HCEC 1CT (cell line): ENCODE results near the gene MYORG.
"Not testable (repeated sequence)": the region's sequence is repeated elsewhere in the genome, so short reads cannot be mapped to it uniquely, and the experiment has no call there.

Experiments
- DNase-seq: peaks from one replicate; pipeline ENCODE4 v3.0.0-alpha.2; 2017

MYORG gene

DNA sequence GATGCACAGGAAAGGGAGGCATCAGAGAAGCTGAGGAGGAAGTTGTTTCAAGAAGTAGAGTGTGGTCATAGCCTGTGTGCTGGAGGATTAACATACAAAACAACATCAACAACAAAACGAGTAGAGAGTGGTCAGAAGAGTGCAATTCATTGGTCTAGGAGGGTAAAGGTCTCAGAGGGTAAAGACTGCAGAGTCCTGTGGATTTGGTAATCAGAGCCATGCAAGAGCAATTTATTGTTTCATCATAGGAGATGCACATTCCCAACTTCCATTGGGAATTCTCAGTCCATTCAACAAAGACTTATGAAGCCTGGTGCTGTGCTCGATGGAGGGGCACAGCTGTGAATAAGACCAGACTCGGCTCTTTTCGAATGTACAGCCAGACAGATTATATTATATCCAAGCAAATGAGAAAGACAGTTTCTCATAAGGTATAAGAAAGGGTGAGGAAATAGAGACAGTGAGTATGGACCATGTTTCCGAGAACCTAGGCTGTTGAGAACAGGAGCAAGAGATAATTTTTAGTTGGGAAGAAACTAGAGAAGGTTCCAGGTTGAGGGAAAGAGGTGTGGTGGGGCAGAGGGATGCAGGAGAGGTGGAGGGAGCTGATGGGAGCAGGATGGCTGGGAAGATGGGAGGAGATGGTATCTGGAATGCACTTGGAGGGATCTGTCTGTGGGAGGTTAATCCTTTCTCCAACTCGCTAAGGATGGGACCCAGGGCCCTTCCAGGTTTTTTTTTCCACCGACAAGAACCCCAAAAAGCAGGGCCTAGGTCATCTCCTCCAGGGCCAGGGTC is 7.9 kb upstream of the MYORG start:
- no peak for DNase-seq

DNA sequence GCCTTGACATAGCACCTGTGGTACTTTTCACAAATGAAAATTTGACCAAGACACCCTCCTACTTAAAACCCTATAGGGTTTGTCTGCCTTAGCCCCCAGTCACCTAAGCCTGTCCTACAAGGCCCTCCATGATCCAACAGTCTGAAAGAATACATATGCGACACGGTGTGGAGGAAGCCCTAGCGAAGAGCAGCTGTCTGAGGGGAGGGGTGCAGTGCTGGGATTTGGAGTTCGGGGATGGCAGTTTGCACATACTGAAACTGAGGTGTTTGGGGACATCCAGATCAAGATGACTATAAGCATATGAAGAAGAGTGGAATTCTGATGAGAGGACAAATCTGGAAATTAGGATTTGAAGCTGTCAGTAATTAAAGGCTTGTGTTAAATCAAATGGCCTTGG is 7.2 kb upstream of the MYORG start:
- no peak for DNase-seq

DNA sequence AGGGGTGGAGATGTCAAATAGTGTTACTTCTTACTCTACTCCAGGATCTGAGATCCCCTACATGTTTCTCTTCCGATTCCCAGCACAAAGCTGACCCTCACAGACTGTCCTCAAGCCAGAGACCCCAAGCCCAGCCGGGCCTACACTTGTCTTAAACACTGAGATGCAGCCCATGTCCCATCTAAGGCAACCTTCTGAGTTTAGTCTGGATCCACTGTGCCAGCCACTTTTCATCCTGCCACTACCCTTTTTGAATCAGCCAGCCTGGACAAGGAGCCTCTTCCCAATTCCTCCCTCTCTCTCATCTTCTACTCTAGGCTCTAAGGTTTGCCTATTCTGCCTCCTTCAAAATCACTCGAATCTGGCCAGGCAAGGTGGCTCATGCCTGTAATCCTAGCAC is 6.2 kb upstream of the MYORG start:
- DNase-seq = no peak

DNA sequence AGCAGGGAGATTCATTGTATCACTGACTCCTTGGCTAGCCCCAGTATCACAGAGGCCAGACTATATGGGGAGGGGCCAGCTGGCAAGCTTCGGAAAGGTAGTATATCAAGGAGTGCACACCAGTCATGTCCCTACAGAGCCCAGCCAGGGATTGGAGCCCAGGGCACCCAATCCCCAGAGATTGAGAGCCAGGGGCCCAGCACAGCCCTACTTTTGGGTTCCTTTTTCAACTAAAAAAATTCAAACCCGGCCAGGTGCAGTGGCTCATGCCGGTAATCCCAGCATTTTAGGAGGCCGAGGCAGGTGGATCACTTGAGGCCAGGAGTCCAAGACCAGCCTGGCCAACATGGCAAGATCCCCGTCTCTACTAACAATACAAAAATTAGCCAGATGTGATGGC is 5.4 kb upstream of the MYORG start:
- no peak for DNase-seq

DNA sequence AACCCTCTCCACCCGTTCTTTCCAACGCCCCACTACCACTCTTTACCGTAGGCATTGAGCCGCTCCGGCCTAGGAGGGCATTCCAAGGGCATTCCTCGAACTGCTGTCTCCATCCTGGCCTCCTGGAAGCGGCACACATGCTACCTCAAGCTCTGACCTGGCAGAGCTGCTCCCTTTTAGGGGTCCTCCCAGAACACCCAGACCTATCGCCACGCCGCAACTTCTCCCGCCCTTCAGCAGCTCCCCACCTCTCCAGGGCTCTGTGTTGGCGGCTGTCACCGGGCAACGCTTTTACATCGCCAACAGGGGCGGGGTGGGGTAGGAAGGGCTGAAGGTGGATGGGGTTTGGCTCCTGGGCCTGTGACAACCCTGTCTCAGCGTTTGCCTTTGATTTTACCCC is 4.6 kb upstream of the MYORG start:
- DNase-seq = no peak

DNA sequence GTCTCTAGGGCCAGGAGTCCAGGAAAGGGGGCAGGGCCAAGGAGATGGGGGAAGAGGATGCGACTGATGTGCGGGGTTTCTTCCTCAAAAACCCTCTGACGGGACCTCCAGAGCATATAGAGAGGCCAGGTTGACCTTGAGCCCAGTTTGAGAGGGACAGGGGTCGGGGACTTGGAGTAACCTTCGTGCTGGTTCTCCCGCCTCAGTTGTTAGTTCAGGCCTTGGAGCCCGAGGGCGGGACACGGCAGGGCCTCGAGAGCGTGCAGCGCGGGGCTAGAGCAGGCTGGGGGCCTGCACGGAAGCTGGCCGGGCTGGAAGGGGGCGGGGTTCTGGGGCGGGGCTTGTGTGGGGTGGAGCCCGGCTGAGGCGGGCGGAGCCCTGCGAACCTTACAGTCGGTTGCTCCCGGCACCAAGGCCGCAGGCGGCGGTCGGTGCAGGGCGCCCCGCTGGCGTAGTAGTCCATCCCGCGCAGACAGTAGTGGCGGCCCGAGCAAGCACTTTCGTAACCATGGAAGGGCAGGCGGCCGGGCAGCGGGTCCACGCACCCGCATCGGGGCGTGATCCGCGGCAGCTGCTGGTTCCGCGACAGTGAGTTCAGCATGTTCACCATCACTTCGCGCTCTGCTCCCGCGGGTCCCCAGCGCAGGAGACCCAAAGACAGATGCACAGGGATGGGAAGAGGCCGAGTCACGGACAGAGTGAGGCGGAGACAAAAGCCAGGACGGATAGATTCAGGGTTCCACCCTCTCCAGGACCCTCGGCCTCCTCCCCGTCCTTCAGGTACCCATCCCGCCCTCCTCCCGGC is 4.0 kb upstream of the MYORG start:
- peak; percentile 72 for DNase-seq

DNA sequence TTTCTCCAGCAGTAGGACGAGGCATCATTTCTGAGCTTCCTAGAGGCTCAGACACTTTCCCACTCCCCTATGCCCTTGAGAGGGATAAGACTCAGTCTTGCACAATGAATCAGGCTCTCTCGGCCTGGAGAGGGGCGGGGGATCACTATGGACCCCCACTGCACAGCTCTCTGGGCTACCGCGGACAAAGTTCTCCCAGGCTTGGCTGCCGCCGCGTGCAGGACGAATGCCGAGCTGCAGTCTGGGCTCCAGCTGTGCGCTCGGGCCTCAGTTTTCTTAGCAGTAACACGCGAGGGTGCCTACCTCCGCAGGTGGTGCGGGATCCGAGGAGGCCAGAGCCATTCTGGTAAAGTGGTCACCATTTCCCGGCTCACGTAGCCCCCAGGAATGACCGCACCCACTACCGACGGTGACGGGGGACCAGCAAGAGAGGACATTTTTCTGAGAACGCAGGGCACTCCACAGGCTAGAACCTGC is 3.4 kb upstream of the MYORG start:
- no peak for DNase-seq

DNA sequence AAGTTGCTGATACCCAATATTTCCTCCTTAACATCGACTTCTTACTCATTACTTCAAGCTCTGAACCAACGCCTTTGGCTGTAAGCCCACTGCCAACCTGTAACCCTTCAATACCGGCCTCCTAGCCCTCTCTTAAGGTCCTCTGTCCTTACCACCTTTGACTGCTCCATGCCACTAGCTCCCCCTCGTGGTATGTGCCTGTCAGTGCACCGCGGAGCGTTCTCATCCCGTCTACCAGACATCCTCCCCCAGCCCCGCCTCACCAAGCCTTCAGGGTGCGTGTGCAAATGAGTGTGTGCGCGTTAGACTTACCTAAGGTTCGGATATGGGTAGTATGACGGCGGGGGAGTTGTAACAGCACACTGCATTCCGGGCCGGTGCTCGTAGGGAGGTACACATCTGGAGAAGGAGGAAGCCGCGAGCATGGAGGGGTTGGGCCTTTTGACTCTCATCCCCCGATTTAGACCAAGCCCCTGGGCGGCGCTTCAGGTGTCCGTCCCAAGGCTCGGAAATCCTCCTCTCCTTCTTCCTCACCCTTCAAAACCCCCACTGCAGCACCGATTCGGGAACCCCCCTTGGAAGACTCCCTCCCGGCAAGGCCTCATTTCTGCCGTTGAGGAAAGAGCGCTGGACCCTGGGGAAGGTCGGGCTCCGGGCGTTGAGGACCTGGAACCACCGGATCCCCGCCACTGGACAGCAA is 2.8 kb upstream of the MYORG start:
- peak; percentile 65 for DNase-seq

DNA sequence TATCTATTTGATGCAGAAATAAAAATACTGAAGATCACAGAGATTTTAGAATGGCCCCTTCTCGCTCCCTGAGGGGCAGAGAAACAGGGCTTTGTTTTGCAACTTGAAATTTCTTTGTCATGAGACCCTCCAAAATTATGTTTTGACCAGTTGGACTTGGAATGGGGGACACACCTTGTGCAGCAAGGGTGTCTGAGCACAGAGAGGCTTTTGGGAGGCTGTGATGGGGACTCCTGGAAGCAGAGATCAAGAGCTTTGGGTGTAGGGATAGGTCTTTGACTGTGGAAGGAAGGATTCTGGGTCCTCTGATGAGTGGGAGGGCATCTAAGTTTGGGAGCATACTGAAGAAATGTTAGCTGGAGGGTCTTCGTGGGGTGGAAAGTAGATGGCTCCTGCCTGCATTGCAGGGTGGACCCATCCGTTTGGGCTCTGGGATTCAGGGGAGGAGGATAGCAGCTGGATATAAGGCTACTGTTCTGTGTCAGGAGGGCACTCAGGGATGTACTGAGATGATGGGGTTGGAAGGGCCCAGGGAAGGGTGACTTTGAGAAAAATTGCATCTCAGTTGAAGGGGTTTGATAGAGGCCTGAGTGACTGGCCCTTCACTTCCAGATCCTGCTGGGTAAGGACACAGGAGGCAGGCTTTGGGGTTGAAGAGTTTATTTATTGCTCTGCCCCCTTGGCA is 1.8 kb upstream of the MYORG start:
- no peak for DNase-seq

DNA sequence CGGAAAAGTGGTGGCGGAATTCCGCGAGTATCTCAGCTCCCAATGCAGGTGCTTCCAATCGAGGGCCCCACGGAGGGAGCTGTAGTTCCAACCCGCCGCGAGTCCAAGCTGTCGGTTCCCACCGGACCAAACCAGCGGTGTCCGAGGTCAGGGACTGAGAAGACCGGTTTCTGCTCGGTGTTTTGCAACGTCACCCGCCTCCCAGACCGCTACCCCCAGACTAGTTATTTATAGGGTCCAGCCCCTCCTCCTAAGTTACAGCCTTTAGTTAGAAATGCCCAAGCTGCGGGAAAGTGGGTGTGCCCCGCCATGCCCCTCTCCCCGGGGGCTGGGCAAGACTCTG is 677 bp upstream of the MYORG start:
- DNase-seq = no peak

DNA sequence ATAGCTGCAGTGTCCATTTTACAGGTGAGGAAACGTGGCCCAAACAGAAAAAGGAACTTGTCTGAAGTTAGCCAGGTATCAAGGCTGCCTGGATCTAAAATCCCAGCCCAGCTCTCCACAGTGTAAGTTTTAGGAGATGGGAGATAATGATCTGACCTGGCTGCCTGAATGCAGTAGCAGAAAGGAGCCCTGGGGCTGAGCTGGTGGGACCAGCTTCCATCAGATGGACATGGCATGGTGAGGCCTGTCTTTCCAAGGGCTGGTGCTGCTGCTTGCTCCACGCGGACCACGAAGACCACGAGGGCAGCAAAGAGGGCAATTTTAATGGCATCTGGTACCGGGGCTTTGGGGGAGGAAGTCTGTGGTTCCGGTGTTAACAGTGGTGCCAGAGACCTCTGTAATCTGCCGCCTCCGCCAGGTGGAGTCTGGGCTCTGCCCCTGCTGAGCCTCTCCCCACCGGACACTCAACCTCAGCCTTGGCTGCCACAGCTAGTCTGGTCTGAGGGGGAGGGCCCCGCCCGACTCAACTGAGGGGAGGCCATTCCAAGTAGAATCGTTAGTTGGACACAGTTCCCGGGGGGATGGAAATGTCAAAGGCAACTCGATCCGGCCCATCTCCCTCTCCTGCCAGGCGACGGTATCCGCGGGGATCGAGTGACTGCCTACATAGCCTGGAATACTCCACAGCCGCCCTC is 650 bp downstream of the MYORG start:
- no peak for DNase-seq

DNA sequence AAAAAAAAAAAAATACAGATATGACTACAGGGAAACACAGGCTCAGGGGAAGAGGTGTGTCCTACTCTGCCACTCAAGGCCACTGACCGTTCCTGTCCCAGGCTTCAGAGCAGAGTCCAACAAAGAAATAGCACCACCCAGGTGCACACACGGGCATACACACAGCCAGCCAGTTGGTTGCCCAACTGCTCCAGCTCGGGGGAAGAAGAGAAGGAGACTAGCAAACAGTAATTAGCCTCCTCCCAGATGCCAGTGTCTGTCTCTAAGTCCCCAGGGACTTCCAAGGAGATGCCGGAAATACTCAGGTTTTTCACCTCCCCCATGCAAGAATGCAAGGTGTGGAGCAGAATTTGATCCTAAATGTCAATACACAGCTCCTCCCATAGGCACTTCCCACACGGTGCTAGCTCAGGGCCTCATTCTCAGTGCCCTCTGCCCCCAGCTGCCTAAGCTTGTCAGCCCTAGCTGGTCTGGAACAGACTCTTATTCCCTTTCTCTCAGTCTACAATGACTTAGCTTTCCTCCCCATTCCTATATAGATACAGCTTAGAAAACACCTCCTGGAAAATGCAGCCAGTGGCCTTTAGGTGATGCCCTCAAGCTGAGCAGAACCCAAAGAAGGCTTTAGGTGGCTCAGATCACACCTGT is 1.7 kb downstream of the MYORG start:
- no peak for DNase-seq

DNA sequence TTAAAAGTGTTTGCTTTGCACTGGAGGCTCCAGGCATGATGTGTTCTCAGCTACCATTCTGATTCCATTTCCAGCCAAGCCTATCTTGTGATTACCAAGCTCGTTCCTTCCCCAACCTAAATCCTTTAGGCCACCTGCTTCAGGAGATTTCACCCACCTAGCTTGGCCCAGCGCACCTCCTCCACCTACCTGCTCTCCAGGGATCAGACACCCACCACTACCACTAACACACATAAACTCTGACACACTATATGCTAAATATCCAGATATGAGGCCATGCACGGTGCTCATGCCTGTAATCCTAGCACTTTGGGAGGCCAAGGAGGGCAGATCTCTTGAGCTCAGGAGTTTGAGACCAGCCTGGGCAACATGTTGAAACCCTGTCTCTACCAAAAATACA is 2.4 kb downstream of the MYORG start:
- no peak for DNase-seq

DNA sequence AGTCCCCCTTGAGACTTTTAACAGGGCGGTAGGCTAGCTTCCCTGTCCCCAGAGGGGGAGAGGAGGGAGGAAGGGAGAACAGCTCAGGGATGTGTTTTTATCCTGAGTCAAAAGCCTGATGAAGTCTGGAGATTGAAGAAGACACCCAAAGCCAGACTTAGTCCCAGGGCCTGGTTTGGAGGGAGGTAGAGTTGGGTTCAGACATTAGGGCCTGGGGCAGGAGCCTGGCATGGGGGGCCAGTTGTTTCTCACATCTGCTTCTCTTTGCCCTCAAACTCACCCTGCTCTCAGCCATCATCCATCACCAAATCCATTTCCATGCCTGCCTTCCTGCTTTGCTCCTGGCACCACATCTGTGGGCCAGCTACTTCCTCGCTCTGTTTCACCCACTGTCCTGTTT is 2.9 kb downstream of the MYORG start:
- DNase-seq = no peak

DNA sequence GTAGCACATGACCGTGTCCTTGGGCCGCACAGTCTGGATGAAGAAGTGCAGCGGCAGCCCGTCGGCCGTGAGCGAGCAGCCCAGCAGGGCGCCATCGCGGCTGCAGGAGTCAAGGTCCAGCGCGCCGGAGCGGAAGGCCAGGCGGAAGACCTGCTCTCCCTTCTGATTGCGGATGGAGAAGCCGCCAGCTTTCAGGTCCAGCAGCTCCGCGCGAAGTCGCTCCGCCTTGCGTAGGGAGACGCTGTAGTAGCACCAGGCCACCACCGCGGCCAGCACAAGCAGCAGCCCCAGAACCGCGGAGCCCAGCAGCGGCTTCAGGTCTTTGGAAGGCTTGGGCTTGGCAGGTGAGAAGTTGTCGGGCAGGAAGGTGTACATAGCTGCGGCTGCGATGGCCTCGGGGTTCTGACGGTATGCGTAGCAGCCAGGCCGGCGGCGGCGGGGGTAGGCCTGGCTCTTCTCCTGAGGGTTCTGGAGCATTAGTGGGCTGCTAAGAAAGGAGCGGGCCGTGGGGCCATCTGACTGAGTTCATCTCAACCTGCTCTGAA is 4.2 kb downstream of the MYORG start:
- no peak for DNase-seq

DNA sequence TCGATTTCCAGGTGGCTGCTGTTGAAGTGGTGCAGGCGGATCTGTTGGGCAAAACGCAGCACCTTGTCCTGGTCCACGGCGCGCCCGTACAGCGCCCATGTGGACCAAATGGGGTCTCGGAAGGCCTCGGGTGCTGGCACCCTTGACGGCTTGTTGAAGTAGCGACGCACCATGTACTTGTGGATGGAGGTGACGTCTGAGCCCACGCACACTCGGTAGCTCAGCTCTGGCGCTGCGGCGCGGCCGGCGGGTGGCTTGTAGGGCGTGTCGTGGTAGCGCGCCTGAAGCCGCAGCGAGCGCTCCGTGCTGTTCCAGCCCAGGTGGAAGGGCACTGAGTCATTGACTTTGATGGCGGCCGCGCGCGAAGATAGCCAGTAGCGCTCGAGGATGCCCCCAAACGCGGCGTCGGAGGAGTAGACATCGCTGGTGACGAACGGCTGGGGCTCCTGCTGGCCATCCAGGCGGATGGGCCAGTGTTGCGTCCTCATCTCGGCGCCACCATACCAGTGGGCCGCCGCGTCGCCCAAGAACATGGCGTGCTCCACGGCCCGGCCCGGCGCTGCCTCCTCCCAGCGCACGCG is 4.7 kb downstream of the MYORG start:
- no peak for DNase-seq

DNA sequence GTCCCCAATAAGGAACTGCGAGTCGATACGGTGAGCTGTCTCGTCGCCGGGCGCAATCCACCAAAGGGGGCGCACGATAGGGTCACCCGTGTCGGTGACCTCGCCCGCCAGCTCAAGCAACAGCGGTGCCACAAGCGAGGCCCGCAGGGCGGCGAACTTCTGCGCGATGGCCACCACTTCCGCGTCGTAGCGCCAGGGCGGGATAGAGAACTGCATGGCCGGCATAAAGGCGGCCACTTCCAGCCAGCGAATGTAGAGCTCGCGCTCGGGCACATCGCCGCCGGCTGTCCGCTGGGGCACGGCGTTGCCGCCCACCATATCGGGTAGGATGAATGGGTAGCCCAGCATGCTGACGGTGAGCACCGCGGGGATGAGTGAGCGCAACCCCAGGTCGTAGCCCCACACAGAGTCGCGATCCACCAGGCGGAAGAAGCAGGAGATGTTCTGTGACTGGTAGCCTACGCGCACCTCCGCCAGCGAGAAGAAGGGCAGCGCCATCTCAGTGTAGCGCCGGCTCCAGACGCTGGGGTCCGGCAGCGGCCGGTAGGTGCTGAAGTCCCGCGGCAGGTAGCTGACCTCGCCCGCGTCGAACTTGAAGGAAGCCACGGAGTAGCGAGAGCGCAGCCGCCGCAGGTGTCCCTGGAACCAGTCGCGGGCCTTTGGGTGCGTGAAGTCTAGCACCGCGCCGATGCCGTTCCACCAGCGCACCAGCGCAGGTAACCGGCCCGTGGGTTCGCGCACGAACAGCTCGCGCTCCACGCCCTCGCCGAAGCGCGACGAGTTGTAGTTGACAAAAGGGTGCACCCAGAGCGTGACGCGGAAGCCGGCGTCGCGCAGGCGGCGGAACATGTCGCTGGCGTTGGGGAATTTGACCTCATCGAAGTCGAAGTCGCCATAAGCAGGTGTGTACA is 5.5 kb downstream of the MYORG start:
- no peak for DNase-seq

DNA sequence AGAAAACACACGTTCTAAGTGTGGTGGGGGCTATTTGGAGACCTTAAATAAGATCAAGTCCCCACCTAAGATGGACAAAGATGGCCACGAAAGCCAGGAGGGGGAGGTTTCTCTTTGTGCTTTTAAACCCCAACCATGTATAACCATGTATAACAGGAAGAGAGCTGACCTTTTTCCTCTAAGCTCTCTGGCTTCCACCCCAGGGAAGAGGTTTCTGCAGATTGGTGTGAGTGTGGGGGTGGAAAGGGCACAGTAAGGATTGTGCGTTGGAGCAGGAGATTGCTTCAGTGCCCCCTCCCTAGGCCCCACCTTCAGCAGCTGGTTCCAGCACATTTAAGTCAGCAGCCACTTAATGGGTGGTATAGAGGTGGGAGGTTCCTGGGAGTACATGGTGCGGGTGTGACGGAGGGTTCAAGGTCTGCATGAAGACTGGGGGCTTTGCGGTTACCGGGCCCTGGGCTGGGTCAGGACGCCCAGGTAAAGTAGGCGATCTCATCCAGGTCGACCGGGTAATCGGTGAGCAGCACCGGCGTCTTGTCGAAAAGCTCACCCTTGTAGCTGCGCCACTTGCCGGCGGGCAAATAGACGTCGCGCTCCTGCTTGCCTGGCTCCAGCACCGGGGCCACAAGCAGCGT is 6.2 kb downstream of the MYORG start:
- DNase-seq = no peak

DNA sequence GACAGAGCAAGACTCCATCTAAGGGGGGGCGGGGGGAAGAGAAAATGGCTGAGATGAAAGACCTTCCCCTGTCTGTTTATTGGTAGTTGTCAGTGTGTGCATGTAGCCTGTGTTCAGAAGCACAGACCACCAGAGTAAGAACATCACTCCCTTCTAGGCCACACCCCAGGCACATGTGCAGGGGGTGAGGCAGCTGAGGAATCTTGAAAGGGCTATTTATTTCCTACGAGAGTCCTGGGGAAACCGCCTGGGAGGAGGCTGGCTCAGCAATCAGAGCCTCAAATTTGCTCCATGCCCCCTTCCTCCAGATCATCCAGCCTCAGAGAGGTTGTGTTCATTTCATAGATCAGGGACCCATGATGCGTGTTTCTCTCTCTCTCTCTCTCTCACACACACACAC is 7.1 kb downstream of the MYORG start:
- DNase-seq = no peak

DNA sequence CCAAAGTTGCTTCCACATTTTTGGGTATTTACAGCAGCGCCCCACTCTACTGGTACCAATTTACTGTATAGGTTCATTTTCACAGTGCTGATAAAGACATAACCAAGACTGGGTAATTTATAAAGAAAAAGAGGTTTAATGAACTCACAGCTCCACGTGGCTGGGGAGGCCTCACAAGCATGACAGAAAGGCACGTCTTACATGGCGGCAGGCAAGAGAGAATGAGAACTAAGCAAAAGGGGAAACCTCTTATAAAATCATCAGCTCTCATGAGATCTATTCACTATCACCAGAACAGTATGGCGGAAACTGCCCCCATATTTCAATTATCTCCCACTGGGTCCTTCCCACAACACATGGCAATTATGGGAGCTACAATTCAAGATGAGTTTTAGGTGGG is 7.9 kb downstream of the MYORG start:
- not testable (repeated sequence) for DNase-seq
